ENCODE results near the gene MUC12. TPM values are rescaled to one million over a fixed set of nuclear protein-coding genes. Genes with fewer than 3 reads are reported as not detected.

Gene MUC12
- total and polyA plus RNA-seq, 9 of the 15 experiments (the other 6 are each of a cell fraction or from before 2014, with no cell fraction given), result 0.23 to 1.2 (median 0.79) TPM; not detected in 1

GRCh38 chr7:100951888-100952560, 17.3 kb upstream of the MUC12 start:
- Histone ChIP-seq H2AFZ (ENCODE audit: low read depth, low read length) (no peak overlapping the region), H3K36me3 (ENCODE audit: control insufficient read depth, insufficient read depth, low read length) (no peaks in the 10 kb centered on the region), H3K27ac (ENCODE audit: extremely low read depth, low read depth, low read length) (no peak overlapping the region), H3K79me2 (ENCODE audit: control insufficient read depth, insufficient read depth, low read length) (no peaks in the 10 kb centered on the region), H3K27me3 (ENCODE audit: control insufficient read depth in 2 of 2, insufficient read depth in 2 of 2, low read length in 2 of 2) (peaks cover 30 to 51% of the 10 kb centered on the region in 2 experiments), H4K20me1 (replicated peaks; ENCODE audit: control insufficient read depth, insufficient read depth, low read length) (0 out of 2 replicates have a peak, but pooled peaks cover 2% of the 10 kb centered on the region), H3K4me3 (no peak overlapping the region), H3K9me3 (replicated peaks; ENCODE audit: control insufficient read depth, insufficient read depth, low read depth, low read length) (no peaks in the 10 kb centered on the region), H3K9ac (ENCODE audit: insufficient read depth in 1 of 2, low read depth in 2 of 2, low read length in 2 of 2) (no peak overlapping the region), H3K9me1 (ENCODE audit: control insufficient read depth, insufficient read depth, low read length) (no peaks in the 10 kb centered on the region), H3K4me2 (ENCODE audit: insufficient read depth, low read length) (no peak overlapping the region), H3K4me1 (replicated peaks in 1 of 2; ENCODE audit: control insufficient read depth in 2 of 2, insufficient read depth in 2 of 2, low read length in 2 of 2) (peaks cover 0 to 10% of the 10 kb centered on the region in 2 experiments; a peak in 2 of 5 replicates)
- BruUV-seq (replicated peaks), result no TSS peak
- TF ChIP-seq FOXJ2 (tag; IDR thresholded peaks at IDR 0.05) (no peak), CEBPB (tag; IDR thresholded peaks at IDR 0.05) (peak; percentile 19; the same call in 1 of the 2 replicates)
- in situ Hi-C loops (cut with MboI), result no loop called here
- WGBS (ENCODE audit: insufficient coverage, low coverage, missing lambda C conversion rate), result under 1% methylated on average over 15 of the region's 15 CpGs
- intact Hi-C loops (cut with micrococcal nuclease), result loop anchor here (2.0 kb wide), 1 partner anchor 17 kb away; the partner anchor contains the start of gene MUC12
- ChIA-PET POLR2A (interaction anchor here (0.7 kb wide), 1 partner anchor 114 kb away, joined by 3 read pairs; no protein-coding TSS in a partner anchor), CTCF (ENCODE audit: low intra/inter-chr PET ratio) (no interaction called here)
- FAIRE-seq (no peak), DNase-seq (ENCODE audit: extremely low read depth in 1 of 4, low spot score in 3 of 4) (peak in 1 of 4 experiments; percentile 17), ATAC-seq (peak; percentile 23)

- Histone ChIP-seq H2AFZ (ENCODE audit: low read depth, low read length) (no peak overlapping the region), H3K79me2 (ENCODE audit: control insufficient read depth, insufficient read depth, low read length) (no peaks in the 10 kb centered on the region), H3K4me2 (ENCODE audit: insufficient read depth, low read length) (no peak overlapping the region), H3K27ac (ENCODE audit: extremely low read depth, low read depth, low read length) (no peak overlapping the region), H3K9me3 (replicated peaks; ENCODE audit: control insufficient read depth, insufficient read depth, low read depth, low read length) (no peaks in the 10 kb centered on the region), H3K9ac (ENCODE audit: insufficient read depth in 1 of 2, low read depth in 2 of 2, low read length in 2 of 2) (no peak overlapping the region), H3K4me1 (replicated peaks in 1 of 2; ENCODE audit: control insufficient read depth in 2 of 2, insufficient read depth in 2 of 2, low read length in 2 of 2) (peaks cover 0 to 8% of the 10 kb centered on the region in 2 experiments; a peak in 2 of 5 replicates), H4K20me1 (replicated peaks; ENCODE audit: control insufficient read depth, insufficient read depth, low read length) (0 out of 2 replicates have a peak, but pooled peaks cover 2% of the 10 kb centered on the region), H3K4me3 (no peak overlapping the region), H3K27me3 (ENCODE audit: control insufficient read depth in 2 of 2, insufficient read depth in 2 of 2, low read length in 2 of 2) (peaks cover 30 to 55% of the 10 kb centered on the region in 2 experiments), H3K36me3 (ENCODE audit: control insufficient read depth, insufficient read depth, low read length) (no peaks in the 10 kb centered on the region), H3K9me1 (ENCODE audit: control insufficient read depth, insufficient read depth, low read length) (no peaks in the 10 kb centered on the region)
- 0% methylated on average over 2 of the region's 2 CpGs for WGBS (ENCODE audit: insufficient coverage, low coverage, missing lambda C conversion rate)
- intact Hi-C loops (cut with micrococcal nuclease) (loop anchor here (2.0 kb wide), 1 partner anchor 16 kb away; the partner anchor contains the start of gene MUC12), in situ Hi-C loops (cut with MboI) (no loop called here)
- no peak for TF ChIP-seq EWSR1 (IDR thresholded peaks at IDR 0.05; ENCODE audit: borderline replicate concordance, low read depth, partially characterized antibody)
- TF ChIP-seq CREBBP (IDR thresholded peaks at IDR 0.05; ENCODE audit: low read depth, low read length), result no peak
- no TSS peak for BruUV-seq (replicated peaks)
- CTCF ChIA-PET (ENCODE audit: low intra/inter-chr PET ratio), result no interaction called here
- POLR2A ChIA-PET, result no interaction called here
- ATAC-seq (no peak), DNase-seq (ENCODE audit: extremely low read depth in 1 of 4, low spot score in 3 of 4) (peak in 1 of 4 experiments; percentile 10), FAIRE-seq (no peak)
These were observed 16.7 kb upstream of the MUC12 start for GRCh38 chr7:100952641-100953040.

Measured in K562 (cell line).